ENCODE results near the gene TDP1. TPM values are rescaled to one million over a fixed set of nuclear protein-coding genes. Genes with fewer than 3 reads are reported as not detected.
A peak's percentile ranks its signal among the peaks of the same experiment; 100 is the strongest.

The TDP1 gene
- total and polyA plus RNA-seq, 2 of the 13 experiments (the other 11 are each of a cell fraction or from before 2014, with no cell fraction given) = 16.4 to 31.2 TPM

GRCh38 chr14:90087433-90087832 lies 131.7 kb downstream of the TDP1 start (continued):
- no peak for TF ChIP-seq ZNF256 (CRISPR knock-in tag; conservative IDR thresholded peaks at IDR 0.05)
- TF ChIP-seq, protein P1, sequence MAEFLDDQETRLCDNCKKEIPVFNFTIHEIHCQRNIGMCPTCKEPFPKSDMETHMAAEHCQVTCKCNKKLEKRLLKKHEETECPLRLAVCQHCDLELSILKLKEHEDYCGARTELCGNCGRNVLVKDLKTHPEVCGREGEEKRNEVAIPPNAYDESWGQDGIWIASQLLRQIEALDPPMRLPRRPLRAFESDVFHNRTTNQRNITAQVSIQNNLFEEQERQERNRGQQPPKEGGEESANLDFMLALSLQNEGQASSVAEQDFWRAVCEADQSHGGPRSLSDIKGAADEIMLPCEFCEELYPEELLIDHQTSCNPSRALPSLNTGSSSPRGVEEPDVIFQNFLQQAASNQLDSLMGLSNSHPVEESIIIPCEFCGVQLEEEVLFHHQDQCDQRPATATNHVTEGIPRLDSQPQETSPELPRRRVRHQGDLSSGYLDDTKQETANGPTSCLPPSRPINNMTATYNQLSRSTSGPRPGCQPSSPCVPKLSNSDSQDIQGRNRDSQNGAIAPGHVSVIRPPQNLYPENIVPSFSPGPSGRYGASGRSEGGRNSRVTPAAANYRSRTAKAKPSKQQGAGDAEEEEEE (CRISPR knock-in tag; IDR thresholded peaks at IDR 0.05; ENCODE audit: borderline replicate concordance) = no peak
- no peak for TF ChIP-seq MAZ (IDR thresholded peaks at IDR 0.05; ENCODE audit: borderline replicate concordance, low read depth, low read length)
- TF ChIP-seq MAZ (CRISPR knock-in tag; IDR thresholded peaks at IDR 0.05; ENCODE audit: low read depth) = no peak
- no peak for TF ChIP-seq MED13 (CRISPR knock-in tag; IDR thresholded peaks at IDR 0.05)
- no peak for TF ChIP-seq ZSCAN9 (CRISPR knock-in tag; IDR thresholded peaks at IDR 0.05; ENCODE audit: borderline replicate concordance)
- TF ChIP-seq, protein P2, sequence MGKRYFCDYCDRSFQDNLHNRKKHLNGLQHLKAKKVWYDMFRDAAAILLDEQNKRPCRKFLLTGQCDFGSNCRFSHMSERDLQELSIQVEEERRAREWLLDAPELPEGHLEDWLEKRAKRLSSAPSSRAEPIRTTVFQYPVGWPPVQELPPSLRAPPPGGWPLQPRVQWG (CRISPR knock-in tag; IDR thresholded peaks at IDR 0.05; ENCODE audit: borderline replicate concordance, low read depth) = no peak
- TF ChIP-seq AHR (CRISPR knock-in tag; IDR thresholded peaks at IDR 0.05) = no peak
- peak; percentile 50; the same call in 1 of the 2 replicates for TF ChIP-seq KDM1A (CRISPR knock-in tag; IDR thresholded peaks at IDR 0.05)
- TF ChIP-seq ZNF350 (CRISPR knock-in tag; IDR thresholded peaks at IDR 0.05; ENCODE audit: borderline replicate concordance, low read depth) = no peak
- TF ChIP-seq, protein P3, sequence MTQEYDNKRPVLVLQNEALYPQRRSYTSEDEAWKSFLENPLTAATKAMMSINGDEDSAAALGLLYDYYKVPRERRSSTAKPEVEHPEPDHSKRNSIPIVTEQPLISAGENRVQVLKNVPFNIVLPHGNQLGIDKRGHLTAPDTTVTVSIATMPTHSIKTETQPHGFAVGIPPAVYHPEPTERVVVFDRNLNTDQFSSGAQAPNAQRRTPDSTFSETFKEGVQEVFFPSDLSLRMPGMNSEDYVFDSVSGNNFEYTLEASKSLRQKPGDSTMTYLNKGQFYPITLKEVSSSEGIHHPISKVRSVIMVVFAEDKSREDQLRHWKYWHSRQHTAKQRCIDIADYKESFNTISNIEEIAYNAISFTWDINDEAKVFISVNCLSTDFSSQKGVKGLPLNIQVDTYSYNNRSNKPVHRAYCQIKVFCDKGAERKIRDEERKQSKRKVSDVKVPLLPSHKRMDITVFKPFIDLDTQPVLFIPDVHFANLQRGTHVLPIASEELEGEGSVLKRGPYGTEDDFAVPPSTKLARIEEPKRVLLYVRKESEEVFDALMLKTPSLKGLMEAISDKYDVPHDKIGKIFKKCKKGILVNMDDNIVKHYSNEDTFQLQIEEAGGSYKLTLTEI (CRISPR knock-in tag; conservative IDR thresholded peaks at IDR 0.05) = no peak
- no peak for TF ChIP-seq XBP1 (CRISPR knock-in tag; IDR thresholded peaks at IDR 0.05)
- TF ChIP-seq KLF9 (CRISPR knock-in tag; IDR thresholded peaks at IDR 0.05; ENCODE audit: low read depth) = no peak
- TF ChIP-seq GZF1 (CRISPR knock-in tag; IDR thresholded peaks at IDR 0.05) = no peak
- TF ChIP-seq HDAC6 (IDR thresholded peaks at IDR 0.05; ENCODE audit: low read depth, low read length) = no peak
- TF ChIP-seq ATF1 (CRISPR knock-in tag; IDR thresholded peaks at IDR 0.05) = no peak
- TF ChIP-seq ZNF354B (CRISPR knock-in tag; IDR thresholded peaks at IDR 0.05) = no peak
- TF ChIP-seq, protein P4, sequence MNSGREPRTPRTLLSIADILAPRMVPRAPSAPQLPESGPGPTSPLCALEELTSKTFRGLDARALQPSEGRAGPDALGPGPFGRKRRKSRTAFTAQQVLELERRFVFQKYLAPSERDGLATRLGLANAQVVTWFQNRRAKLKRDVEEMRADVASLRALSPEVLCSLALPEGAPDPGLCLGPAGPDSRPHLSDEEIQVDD (CRISPR knock-in tag; IDR thresholded peaks at IDR 0.05; ENCODE audit: borderline replicate concordance) = no peak
- TF ChIP-seq YY1 (IDR thresholded peaks at IDR 0.05; ENCODE audit: insufficient read depth, insufficient replicate concordance, low read depth, low read length) = no peak
- TF ChIP-seq TP53 (CRISPR knock-in tag; conservative IDR thresholded peaks at IDR 0.05) = no peak
- TF ChIP-seq, protein P5, sequence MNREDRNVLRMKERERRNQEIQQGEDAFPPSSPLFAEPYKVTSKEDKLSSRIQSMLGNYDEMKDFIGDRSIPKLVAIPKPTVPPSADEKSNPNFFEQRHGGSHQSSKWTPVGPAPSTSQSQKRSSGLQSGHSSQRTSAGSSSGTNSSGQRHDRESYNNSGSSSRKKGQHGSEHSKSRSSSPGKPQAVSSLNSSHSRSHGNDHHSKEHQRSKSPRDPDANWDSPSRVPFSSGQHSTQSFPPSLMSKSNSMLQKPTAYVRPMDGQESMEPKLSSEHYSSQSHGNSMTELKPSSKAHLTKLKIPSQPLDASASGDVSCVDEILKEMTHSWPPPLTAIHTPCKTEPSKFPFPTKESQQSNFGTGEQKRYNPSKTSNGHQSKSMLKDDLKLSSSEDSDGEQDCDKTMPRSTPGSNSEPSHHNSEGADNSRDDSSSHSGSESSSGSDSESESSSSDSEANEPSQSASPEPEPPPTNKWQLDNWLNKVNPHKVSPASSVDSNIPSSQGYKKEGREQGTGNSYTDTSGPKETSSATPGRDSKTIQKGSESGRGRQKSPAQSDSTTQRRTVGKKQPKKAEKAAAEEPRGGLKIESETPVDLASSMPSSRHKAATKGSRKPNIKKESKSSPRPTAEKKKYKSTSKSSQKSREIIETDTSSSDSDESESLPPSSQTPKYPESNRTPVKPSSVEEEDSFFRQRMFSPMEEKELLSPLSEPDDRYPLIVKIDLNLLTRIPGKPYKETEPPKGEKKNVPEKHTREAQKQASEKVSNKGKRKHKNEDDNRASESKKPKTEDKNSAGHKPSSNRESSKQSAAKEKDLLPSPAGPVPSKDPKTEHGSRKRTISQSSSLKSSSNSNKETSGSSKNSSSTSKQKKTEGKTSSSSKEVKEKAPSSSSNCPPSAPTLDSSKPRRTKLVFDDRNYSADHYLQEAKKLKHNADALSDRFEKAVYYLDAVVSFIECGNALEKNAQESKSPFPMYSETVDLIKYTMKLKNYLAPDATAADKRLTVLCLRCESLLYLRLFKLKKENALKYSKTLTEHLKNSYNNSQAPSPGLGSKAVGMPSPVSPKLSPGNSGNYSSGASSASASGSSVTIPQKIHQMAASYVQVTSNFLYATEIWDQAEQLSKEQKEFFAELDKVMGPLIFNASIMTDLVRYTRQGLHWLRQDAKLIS (CRISPR knock-in tag; IDR thresholded peaks at IDR 0.05) = no peak
- no peak for TF ChIP-seq SIX1 (CRISPR knock-in tag; IDR thresholded peaks at IDR 0.05; ENCODE audit: borderline replicate concordance)
- no peak for TF ChIP-seq NFKBIZ (CRISPR knock-in tag; IDR thresholded peaks at IDR 0.05)
- no peak for TF ChIP-seq ZFP82 (CRISPR knock-in tag; IDR thresholded peaks at IDR 0.05; ENCODE audit: borderline replicate concordance)
- TF ChIP-seq AGO1 (IDR thresholded peaks at IDR 0.05; ENCODE audit: low read depth, low read length, poor library complexity, severe bottlenecking) = no peak

All from HepG2 (cell line).